ENCODE data around the gene KLC4. TPM values are rescaled to one million over a fixed set of nuclear protein-coding genes. Genes with fewer than 3 reads are reported as not detected.

KLC4 gene
- total RNA-seq, 4 donors from 2014 or later, result 23.4 to 41.0 (median 30.4) TPM

- Histone ChIP-seq H3K4me1 (peaks cover 36 to 48% of the 10 kb centered on the region in 2 donors), H3K9me3 (no peaks in the 10 kb centered on the region), H3K27me3 (no peaks in the 10 kb centered on the region), H3K4me3 (replicated peaks in 1 of 3) (no peak overlapping the region), H3K27ac (no peak overlapping the region), H3K36me3 (peaks cover 7 to 11% of the 10 kb centered on the region in 2 donors)
- WGBS, 2 donors, result 91 to 92% methylated on average over 2 of the region's 2 CpGs
- DNase-seq, result no peak
- intact Hi-C loops (cut with DNase I), result loop anchor here (5.0 to 10.0 kb wide), 3 partner anchors 33 to 114 kb away; partner anchors contain the start of genes CUL7 and PEX6
- TF ChIP-seq CTCF (IDR thresholded peaks at IDR 0.05) (no peak), POLR2A (IDR thresholded peaks at IDR 0.05) (no peak)
These were observed 40.3 kb upstream of the KLC4 start for GRCh38 chr6:43019152-43019551.

DNA sequence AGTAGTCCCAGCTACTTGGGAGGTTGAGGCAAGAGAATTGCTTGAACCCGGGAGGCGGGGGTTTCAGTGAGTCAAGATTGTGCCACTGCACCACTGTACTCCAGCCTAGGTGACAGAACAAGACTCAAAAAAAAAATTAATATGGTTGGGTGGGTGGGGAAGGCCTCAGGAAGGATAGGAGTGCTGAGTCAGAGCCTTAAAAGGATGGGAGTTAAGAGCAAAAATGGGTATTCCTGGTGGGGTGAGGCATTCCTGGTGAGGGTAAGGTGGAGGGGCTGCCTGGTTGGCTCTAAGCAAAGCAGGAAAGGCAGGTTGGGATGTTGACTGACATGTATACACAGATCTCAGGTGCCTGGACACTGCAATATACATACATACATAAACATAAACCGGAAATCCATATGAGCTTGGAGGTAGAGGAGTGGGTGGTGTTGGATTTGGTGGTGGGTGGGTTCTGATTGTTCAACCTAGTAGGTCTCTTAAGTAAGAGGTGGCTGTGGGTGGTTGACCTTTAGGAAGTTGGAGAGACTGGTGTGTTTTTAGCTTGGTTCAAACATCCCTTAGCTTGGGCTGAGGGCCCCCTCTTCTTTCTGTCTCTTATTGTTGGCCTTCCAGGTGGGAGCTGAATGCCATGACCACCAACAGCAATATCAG, 39.3 kb upstream of the KLC4 start:
- TF ChIP-seq POLR2A (IDR thresholded peaks at IDR 0.05) (no peak), CTCF (IDR thresholded peaks at IDR 0.05) (no peak)
- H3K4me1 ChIP-seq, result peaks cover 27 to 42% of the 10 kb centered on the region in 2 donors
- intact Hi-C loops (cut with DNase I), result no loop called here
- H3K27ac ChIP-seq, result no peak overlapping the region
- no peak for DNase-seq
- WGBS, 2 donors, result 93 to 94% methylated on average over 3 of the region's 3 CpGs
- peaks cover 11 to 14% of the 10 kb centered on the region in 2 donors for H3K36me3 ChIP-seq
- H3K27me3 ChIP-seq, result no peaks in the 10 kb centered on the region
- no peaks in the 10 kb centered on the region for H3K9me3 ChIP-seq
- no peak overlapping the region for H3K4me3 ChIP-seq (replicated peaks in 1 of 3)

DNA sequence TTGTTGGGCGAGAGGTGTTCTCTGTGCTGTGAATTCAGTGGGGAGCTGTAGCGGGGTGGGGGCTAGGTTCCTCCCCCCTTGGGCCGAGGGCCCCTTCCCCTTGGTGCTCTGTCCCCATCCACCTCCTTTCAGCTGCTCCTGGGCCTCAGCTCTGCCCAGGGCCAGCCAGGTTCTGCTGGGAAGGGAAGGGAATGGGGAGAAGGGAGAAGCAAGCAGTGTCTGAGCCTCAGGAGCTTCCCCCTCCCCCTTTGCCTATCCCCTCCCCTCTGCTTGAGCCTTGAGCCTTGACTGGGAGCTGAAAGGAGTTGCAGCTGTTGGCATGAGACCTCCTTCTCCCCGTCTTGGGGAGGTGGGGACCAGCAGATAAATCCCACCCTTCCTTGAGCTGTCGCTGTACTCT, 38.6 kb upstream of the KLC4 start:
- DNase-seq, result no peak
- Histone ChIP-seq H3K27ac (peak overlapping the region; percentile 71 to 91 (median 72)), H3K36me3 (peaks cover 16 to 18% of the 10 kb centered on the region in 2 donors), H3K9me3 (no peaks in the 10 kb centered on the region), H3K4me3 (replicated peaks in 1 of 3) (peak overlapping the region; percentile 78 to 96 (median 83)), H3K4me1 (peaks cover 24 to 35% of the 10 kb centered on the region in 2 donors), H3K27me3 (no peaks in the 10 kb centered on the region)
- WGBS, 2 donors, result 41 to 57% methylated on average over 3 to 5 of the region's 5 CpGs
- TF ChIP-seq CTCF (IDR thresholded peaks at IDR 0.05) (no peak), POLR2A (IDR thresholded peaks at IDR 0.05) (no peak)
- intact Hi-C loops (cut with DNase I), result no loop called here

- H3K4me1 ChIP-seq, result peaks cover 19 to 29% of the 10 kb centered on the region in 2 donors
- peak within 1 kb of the TSS; percentile 78 to 96 (median 83) for H3K4me3 ChIP-seq (replicated peaks in 1 of 3)
- no peaks in the 10 kb centered on the region for H3K27me3 ChIP-seq
- intact Hi-C loops (cut with DNase I), result no loop called here
- TF ChIP-seq POLR2A (IDR thresholded peaks at IDR 0.05), result peak in 1 of 2 donors; percentile 73
- TF ChIP-seq CTCF (IDR thresholded peaks at IDR 0.05), result no peak
- WGBS, 2 donors, result 1 to 2% methylated on average over 10 to 15 of the region's 56 CpGs
- H3K9me3 ChIP-seq, result no peaks in the 10 kb centered on the region
- H3K36me3 ChIP-seq, result peaks cover 20 to 24% of the 10 kb centered on the region in 2 donors
- H3K27ac ChIP-seq, result peak within 1 kb of the TSS; percentile 71 to 91 (median 72)
- peak; percentile 75 to 78 for DNase-seq
These were observed 38.0 kb upstream of the KLC4 start, which contains the start of gene RRP36 for GRCh38 chr6:43021270-43022047. TSS of gene RRP36 (plus strand) at chr6:43021623. CDS start at chr6:43021655, 32 bp downstream.
